ENCODE results near the gene DIP2C. TPM values are rescaled to one million over a fixed set of nuclear protein-coding genes. Genes with fewer than 3 reads are reported as not detected.
"Not testable (repeated sequence)": the region's sequence is repeated elsewhere in the genome, so short reads cannot be mapped to it uniquely, and the experiment has no call there.

The DIP2C gene
- total RNA-seq, 1 donor from 2014 or later: 11.4 TPM

DNA sequence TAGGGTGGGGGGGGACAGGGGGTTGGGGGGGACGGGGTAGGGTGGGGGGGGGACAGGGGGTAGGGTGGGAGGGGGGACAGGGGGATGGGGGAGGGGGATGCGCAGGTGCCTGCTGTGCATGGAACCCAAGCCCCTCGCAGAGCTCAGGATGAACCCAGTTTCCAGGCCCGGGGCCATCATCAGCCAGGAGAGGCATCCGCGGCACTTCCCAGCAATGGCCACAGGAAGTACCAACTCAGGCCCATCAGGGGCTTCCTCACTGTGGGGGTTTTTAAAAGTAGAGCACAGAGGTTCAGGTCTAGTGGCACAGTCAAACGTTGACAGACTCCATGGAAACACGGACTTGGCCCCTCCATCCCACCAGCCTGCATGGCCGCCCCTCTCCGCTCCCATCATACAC is 172.7 kb downstream of the DIP2C start:
- H3K4me3 ChIP-seq (ENCODE audit: low read depth, low read length): no peak overlapping the region
- TF ChIP-seq, protein P1, sequence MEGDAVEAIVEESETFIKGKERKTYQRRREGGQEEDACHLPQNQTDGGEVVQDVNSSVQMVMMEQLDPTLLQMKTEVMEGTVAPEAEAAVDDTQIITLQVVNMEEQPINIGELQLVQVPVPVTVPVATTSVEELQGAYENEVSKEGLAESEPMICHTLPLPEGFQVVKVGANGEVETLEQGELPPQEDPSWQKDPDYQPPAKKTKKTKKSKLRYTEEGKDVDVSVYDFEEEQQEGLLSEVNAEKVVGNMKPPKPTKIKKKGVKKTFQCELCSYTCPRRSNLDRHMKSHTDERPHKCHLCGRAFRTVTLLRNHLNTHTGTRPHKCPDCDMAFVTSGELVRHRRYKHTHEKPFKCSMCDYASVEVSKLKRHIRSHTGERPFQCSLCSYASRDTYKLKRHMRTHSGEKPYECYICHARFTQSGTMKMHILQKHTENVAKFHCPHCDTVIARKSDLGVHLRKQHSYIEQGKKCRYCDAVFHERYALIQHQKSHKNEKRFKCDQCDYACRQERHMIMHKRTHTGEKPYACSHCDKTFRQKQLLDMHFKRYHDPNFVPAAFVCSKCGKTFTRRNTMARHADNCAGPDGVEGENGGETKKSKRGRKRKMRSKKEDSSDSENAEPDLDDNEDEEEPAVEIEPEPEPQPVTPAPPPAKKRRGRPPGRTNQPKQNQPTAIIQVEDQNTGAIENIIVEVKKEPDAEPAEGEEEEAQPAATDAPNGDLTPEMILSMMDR (conservative IDR thresholded peaks at IDR 0.05; ENCODE audit: low read depth, low read length): no peak
- no peak for DNase-seq (ENCODE audit: low read depth)

DNA sequence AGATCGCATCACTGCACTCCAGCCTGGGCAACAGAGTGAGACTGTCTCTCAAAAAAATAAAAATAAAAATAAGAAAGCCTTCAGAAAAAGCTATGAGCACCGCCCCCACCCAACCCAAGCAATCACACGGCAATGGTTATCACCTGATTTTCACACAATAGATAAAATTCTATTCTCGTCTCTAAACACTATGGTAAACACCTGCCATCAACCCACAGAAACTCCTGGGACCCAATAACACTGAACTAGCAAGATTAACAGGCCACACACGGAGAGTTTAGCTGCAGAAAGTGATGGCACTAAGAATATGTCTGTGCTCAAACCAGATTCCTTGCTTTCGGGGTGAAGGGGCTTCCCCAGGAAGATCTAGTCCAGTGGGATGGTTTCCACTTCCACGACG is 173.8 kb downstream of the DIP2C start:
- DNase-seq (ENCODE audit: low read depth): no peak
- TF ChIP-seq, protein P1 (conservative IDR thresholded peaks at IDR 0.05; ENCODE audit: low read depth, low read length): no peak
- H3K4me3 ChIP-seq (ENCODE audit: low read depth, low read length): no peak overlapping the region

DNA sequence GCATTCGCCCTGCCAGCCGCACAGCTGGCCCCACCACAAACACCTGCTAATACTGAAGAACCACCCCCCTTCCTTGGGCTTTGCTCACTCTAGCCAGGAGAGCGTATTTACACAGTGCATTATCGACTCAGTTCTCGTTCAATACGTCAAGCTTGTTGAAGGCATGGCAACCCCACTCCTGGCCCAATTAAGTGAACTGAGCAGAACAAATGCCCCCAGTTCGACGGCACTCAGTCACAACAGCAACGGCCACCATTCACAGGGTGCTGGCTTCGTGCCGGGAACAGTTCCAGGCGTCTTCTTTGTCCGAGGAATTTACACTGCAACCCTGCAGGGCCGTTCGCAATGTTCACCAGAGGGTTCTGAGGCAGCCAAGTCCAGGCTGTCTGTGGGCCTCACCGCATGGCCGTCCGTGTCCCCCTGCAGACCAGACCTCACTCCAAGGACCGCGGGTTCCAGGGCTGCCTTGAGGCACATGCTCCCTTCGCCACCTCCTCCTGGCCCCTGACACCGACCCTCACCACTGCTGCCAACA is 175.3 kb downstream of the DIP2C start:
- TF ChIP-seq, protein P1 (conservative IDR thresholded peaks at IDR 0.05; ENCODE audit: low read depth, low read length): no peak
- H3K4me3 ChIP-seq (ENCODE audit: low read depth, low read length): no peak overlapping the region
- no peak for DNase-seq (ENCODE audit: low read depth)

DNA sequence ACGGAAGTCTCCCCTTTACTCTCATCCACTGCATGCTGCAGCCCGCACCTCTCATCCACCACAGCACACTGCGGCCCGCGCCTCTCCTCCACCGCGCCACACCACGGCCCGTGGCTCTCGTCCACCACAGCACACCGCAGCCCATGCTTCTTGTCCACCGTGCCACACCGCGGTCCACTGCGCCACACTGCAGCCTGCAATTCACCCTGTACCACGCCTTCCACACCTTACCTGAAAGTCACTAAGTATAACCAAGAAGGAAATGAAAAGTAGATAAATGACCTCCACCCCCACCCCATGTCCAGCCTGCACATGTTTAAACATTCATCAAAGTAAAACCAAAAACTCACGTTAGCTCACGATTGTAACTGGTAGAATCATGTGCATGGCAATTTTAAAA is 176.1 kb downstream of the DIP2C start:
- no peak for DNase-seq (ENCODE audit: low read depth)
- TF ChIP-seq, protein P1 (conservative IDR thresholded peaks at IDR 0.05; ENCODE audit: low read depth, low read length): no peak
- no peak overlapping the region for H3K4me3 ChIP-seq (ENCODE audit: low read depth, low read length)

DNA sequence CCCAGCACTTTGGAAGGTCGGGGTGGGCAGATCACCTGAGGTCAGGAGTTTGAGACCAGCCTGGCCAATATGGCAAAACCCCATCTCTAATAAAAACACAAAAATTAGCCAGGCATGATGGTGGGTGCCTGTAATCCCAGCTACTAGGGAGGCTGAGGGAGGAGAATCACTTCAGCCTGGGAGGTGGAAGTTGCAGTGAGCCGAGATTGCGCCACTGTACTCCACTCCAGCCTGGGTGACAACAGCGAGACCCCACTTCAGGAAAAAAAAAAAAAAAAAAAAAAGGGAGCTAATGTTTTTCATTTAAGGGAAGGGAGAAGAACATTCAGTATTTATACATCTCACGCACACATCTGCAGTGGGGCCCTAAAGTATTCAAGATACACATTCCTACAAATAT is 176.8 kb downstream of the DIP2C start:
- DNase-seq (ENCODE audit: low read depth); H3K4me3 ChIP-seq (ENCODE audit: low read depth, low read length): not testable (repeated sequence)

DNA sequence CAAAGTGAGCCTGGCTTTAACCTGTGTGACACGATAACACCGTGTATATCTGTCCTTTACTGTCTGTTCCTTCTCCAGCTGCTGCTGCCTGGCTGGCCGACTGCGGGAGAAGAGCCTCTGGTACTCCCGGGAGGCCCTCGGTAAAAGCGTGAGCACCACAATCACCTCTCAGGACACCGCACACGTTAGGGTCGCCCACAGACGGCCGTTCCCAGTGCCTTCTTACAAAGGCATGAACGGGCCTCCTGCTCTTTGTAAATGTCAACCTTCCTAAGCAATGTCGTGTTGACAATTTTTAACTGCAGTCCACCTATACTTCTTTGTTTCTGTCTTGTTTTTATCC is 177.6 kb downstream of the DIP2C start:
- no peak overlapping the region for H3K4me3 ChIP-seq (ENCODE audit: low read depth, low read length)
- TF ChIP-seq, protein P1 (conservative IDR thresholded peaks at IDR 0.05; ENCODE audit: low read depth, low read length): no peak
- DNase-seq (ENCODE audit: low read depth): no peak

DNA sequence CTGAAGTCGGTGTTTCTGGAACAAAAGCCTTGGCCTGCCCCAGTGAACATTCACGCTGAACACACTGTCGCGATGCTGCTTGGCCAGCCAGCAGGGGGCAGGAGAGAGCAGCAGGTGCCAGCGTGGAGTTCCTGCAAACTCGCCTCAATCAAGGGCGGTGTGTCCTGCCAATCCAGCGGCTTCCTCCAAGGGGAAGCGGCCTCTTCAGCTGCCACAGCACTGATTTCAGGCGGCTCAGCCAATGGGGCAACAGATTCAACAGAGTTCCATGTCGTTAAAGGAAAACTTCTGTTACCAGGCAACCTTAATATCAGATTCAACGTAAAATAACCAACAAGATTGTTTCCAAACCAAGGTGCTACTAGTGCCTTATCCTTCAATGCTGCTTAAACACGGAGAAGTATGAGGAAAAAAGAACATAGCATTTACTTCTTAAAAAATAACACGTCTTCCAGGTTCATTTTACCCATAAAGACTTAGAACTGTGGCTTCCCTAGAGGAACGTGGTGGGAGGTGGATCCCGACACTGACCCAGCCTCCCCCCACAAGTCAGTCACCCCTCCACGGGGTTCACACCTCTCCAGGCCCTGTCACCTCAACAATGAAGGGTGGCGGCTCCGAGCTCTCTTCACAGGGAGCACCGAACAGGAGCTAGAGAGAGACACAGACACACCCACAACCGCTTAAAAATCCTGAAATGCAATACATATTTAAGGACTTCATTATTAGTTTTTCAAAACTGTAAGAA is 178.2 kb downstream of the DIP2C start:
- TF ChIP-seq, protein P1 (conservative IDR thresholded peaks at IDR 0.05; ENCODE audit: low read depth, low read length): peak; percentile 99

More for the DNA sequence above, 178.2 kb downstream of the DIP2C start:
- no peak overlapping the region for H3K4me3 ChIP-seq (ENCODE audit: low read depth, low read length)
- peak; percentile 61 for DNase-seq (ENCODE audit: low read depth)
